Measurements from ENCODE around the gene UBL4A. TPM values are rescaled to one million over a fixed set of nuclear protein-coding genes. Genes with fewer than 3 reads are reported as not detected.
A peak's percentile ranks its signal among the peaks of the same experiment; 100 is the strongest.

Gene UBL4A
- total RNA-seq, 1 experiment from 2014 or later = 41.3 TPM

DNA sequence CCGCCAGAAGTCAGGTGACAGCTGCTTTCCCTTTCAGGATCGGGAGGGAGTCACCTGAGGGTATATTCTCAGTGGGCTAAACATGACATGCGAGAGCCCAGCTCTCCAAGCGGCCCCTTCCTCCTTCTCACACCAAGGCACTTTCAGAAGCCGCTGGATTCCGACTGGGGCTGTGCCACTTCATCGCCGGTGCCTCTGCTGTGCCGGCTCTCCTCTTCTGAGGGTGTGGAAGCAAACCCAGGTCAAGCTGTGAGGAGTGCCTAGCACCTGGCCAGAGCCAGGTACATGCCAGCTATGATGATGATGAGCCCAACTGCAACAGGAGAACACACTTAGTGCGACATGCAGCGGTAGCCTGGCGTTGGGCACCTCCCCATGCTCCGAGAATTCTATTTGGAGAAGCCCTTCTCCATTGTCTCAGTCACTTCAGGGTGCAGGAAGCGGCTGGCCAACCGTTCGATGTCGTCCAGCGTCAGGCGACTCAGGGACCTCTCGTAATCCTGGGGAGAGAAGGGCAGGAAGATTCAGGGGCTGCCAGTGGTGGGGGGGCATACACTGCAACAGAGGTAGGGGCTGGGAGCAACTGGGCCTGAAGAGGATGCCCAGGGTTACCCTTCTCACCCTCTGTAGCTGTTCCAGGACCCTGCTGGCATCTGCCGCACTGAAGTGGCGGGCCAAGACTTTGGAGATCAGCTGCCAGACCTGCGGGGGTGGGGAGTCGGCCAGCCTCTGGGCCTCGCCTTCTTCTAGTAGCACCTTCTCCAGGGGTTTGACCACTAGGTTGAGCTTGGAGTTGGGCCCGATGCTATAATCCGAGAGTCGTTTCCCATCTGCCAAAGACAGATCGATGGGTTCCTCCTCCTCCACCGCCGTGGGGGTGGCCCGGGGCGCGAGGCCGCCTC lies 1.0 kb downstream of the UBL4A start:
- no peak overlapping the region for H3K27ac Mint-ChIP-seq (ENCODE audit: unreplicated experiment)
- peak overlapping the region; percentile 68 for H3K4me3 Mint-ChIP-seq (ENCODE audit: low read depth, unreplicated experiment)
- BruUV-seq (replicated peaks) = no TSS peak
- peaks cover 11% of the 10 kb centered on the region for H3K4me1 Mint-ChIP-seq (ENCODE audit: low read depth, unreplicated experiment)
- DNase-seq = no peak
- H3K27me3 Mint-ChIP-seq (ENCODE audit: unreplicated experiment) = no peaks in the 10 kb centered on the region
- peaks cover 60% of the 10 kb centered on the region for H3K36me3 Mint-ChIP-seq (ENCODE audit: insufficient read depth, unreplicated experiment)
- intact Hi-C loops (cut with micrococcal nuclease; ENCODE audit: unreplicated experiment) = no loop called here
- CTCF ChIA-PET = interaction anchor here (0.9 kb wide), 1 partner anchor 31 kb away, joined by 3 read pairs; no protein-coding TSS in a partner anchor
- H3K9me3 Mint-ChIP-seq (ENCODE audit: low read depth, unreplicated experiment) = no peaks in the 10 kb centered on the region
- no peak for TF ChIP-seq CTCF (IDR thresholded peaks at IDR 0.05; ENCODE audit: unreplicated experiment)

- CTCF ChIA-PET = no interaction called here
- no peak for TF ChIP-seq CTCF (IDR thresholded peaks at IDR 0.05; ENCODE audit: unreplicated experiment)
- H3K27ac Mint-ChIP-seq (ENCODE audit: unreplicated experiment) = no peak overlapping the region
Observed at GRCh38 chrX:154484255-154485149, 1.9 kb downstream of the UBL4A start.

GRCh38 chrX:154483325-154483724 lies 3.1 kb downstream of the UBL4A start:
- no peak for DNase-seq
- BruUV-seq (replicated peaks) = no TSS peak
- intact Hi-C loops (cut with micrococcal nuclease; ENCODE audit: unreplicated experiment) = no loop called here
- CTCF ChIA-PET = interaction anchor here (0.6 kb wide), 1 partner anchor 69 kb away, joined by 3 read pairs; no protein-coding TSS in a partner anchor
- no peaks in the 10 kb centered on the region for H3K9me3 Mint-ChIP-seq (ENCODE audit: low read depth, unreplicated experiment)
- H3K36me3 Mint-ChIP-seq (ENCODE audit: insufficient read depth, unreplicated experiment) = peaks cover 55% of the 10 kb centered on the region
- H3K4me1 Mint-ChIP-seq (ENCODE audit: low read depth, unreplicated experiment) = no peaks in the 10 kb centered on the region
- no peak overlapping the region for H3K27ac Mint-ChIP-seq (ENCODE audit: unreplicated experiment)
- no peak for TF ChIP-seq CTCF (IDR thresholded peaks at IDR 0.05; ENCODE audit: unreplicated experiment)
- H3K4me3 Mint-ChIP-seq (ENCODE audit: low read depth, unreplicated experiment) = no peak overlapping the region
- H3K27me3 Mint-ChIP-seq (ENCODE audit: unreplicated experiment) = no peaks in the 10 kb centered on the region

More at GRCh38 chrX:154484255-154485149, 1.9 kb downstream of the UBL4A start:
- peaks cover 52% of the 10 kb centered on the region for H3K36me3 Mint-ChIP-seq (ENCODE audit: insufficient read depth, unreplicated experiment)
- H3K4me1 Mint-ChIP-seq (ENCODE audit: low read depth, unreplicated experiment) = peaks cover 6% of the 10 kb centered on the region
- H3K27me3 Mint-ChIP-seq (ENCODE audit: unreplicated experiment) = no peaks in the 10 kb centered on the region
- H3K9me3 Mint-ChIP-seq (ENCODE audit: low read depth, unreplicated experiment) = no peaks in the 10 kb centered on the region
- BruUV-seq (replicated peaks) = no TSS peak
- intact Hi-C loops (cut with micrococcal nuclease; ENCODE audit: unreplicated experiment) = no loop called here
- DNase-seq = no peak
- peak overlapping the region; percentile 68 for H3K4me3 Mint-ChIP-seq (ENCODE audit: low read depth, unreplicated experiment)

- Mint-ChIP-seq H3K36me3 (ENCODE audit: insufficient read depth, unreplicated experiment) (peaks cover 55% of the 10 kb centered on the region), H3K27me3 (ENCODE audit: unreplicated experiment) (no peaks in the 10 kb centered on the region), H3K27ac (ENCODE audit: unreplicated experiment) (no peak overlapping the region), H3K9me3 (ENCODE audit: low read depth, unreplicated experiment) (no peaks in the 10 kb centered on the region), H3K4me1 (ENCODE audit: low read depth, unreplicated experiment) (no peaks in the 10 kb centered on the region), H3K4me3 (ENCODE audit: low read depth, unreplicated experiment) (no peak overlapping the region)
- intact Hi-C loops (cut with micrococcal nuclease; ENCODE audit: unreplicated experiment) = no loop called here
- no peak for DNase-seq
- CTCF ChIA-PET = interaction anchor here (0.6 kb wide), 1 partner anchor 68 kb away, joined by 3 read pairs; no protein-coding TSS in a partner anchor
- TF ChIP-seq CTCF (IDR thresholded peaks at IDR 0.05; ENCODE audit: unreplicated experiment) = no peak
- no TSS peak for BruUV-seq (replicated peaks)
Observed at GRCh38 chrX:154482786-154483185, 3.6 kb downstream of the UBL4A start.

Data from Calu3 (cell line).